Measurements from ENCODE around the gene ZCCHC12. TPM values are rescaled to one million over a fixed set of nuclear protein-coding genes. Genes with fewer than 3 reads are reported as not detected.

ZCCHC12 gene
- total and polyA plus RNA-seq, 10 of the 15 experiments (the other 5 are each of a cell fraction or from before 2014, with no cell fraction given) = 0.04 TPM; not detected in 9

DNA sequence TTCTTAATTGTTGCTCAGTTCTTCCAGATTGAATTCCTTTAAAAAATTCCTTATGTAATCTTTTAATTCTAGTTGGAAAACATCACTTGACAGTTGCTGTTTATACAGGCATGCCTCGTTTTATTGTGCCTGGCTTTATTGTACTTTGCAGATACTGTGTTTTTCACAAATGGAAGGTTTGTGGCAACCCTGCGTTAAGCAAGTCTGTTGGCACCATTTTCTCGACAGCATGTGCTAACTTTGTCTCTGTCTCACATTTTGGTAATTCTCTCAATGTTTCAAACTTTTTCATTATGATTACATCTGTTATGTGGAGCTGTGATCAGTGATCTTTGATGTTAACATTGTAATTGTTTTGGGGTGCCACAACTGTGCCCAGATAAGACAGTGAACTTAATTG lies 33.4 kb downstream of the ZCCHC12 start:
- H2AFZ ChIP-seq (ENCODE audit: control insufficient read depth, low read depth, low read length) = no peak overlapping the region
- RAD21 ChIA-PET (ENCODE audit: unreplicated experiment) = no interaction called here
- in situ Hi-C loops (cut with MboI) (no loop called here), intact Hi-C loops (cut with micrococcal nuclease; ENCODE audit: unreplicated experiment) (no loop called here)
- no peaks in the 10 kb centered on the region for H3K9me3 ChIP-seq (replicated peaks; ENCODE audit: control insufficient read depth, insufficient read depth, low read length)
- no peak overlapping the region for H3K27ac ChIP-seq (ENCODE audit: control insufficient read depth, insufficient read depth)
- H3K27me3 ChIP-seq (replicated peaks in 1 of 2; ENCODE audit: control insufficient read depth in 2 of 2, insufficient read depth in 2 of 2, low read length in 1 of 2) = no peaks in the 10 kb centered on the region; a peak in 2 of 4 replicates
- no peak overlapping the region for H3K9ac ChIP-seq (ENCODE audit: control insufficient read depth, insufficient read depth, low read length)
- ATAC-seq (no peak), FAIRE-seq (no peak), DNase-seq (ENCODE audit: low read depth, low spot score) (no peak)
- H3K4me2 ChIP-seq (ENCODE audit: control insufficient read depth, insufficient read depth) = no peak overlapping the region
- TF ChIP-seq CREM (IDR thresholded peaks at IDR 0.05; ENCODE audit: low read depth) = no peak
- no peak for TF ChIP-seq CBX3 (IDR thresholded peaks at IDR 0.05; ENCODE audit: borderline replicate concordance, low read depth)
- no peak for TF ChIP-seq ZSCAN29 (IDR thresholded peaks at IDR 0.05)
- TF ChIP-seq SPI1 (IDR thresholded peaks at IDR 0.05; ENCODE audit: borderline replicate concordance, insufficient read depth, low read depth, low read length) = no peak
- TF ChIP-seq, protein P1, sequence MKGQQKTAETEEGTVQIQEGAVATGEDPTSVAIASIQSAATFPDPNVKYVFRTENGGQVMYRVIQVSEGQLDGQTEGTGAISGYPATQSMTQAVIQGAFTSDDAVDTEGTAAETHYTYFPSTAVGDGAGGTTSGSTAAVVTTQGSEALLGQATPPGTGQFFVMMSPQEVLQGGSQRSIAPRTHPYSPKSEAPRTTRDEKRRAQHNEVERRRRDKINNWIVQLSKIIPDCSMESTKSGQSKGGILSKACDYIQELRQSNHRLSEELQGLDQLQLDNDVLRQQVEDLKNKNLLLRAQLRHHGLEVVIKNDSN (IDR thresholded peaks at IDR 0.05; ENCODE audit: borderline replicate concordance, extremely low read length, insufficient read depth, low read depth, low read length) = no peak
- no peak for TF ChIP-seq MYC (IDR thresholded peaks at IDR 0.05; ENCODE audit: insufficient read depth, insufficient read length, insufficient replicate concordance, low read length, severe bottlenecking)
- no peak for TF ChIP-seq TCF7 (IDR thresholded peaks at IDR 0.05; ENCODE audit: borderline replicate concordance)
- no peak for TF ChIP-seq ATF7 (IDR thresholded peaks at IDR 0.05; ENCODE audit: low read depth)
- no peak for TF ChIP-seq RUNX3 (IDR thresholded peaks at IDR 0.05; ENCODE audit: low read length)
- no peak for TF ChIP-seq PAX5 (IDR thresholded peaks at IDR 0.05; ENCODE audit: borderline replicate concordance, low read depth, low read length)
- TF ChIP-seq SREBF2 (IDR thresholded peaks at IDR 0.05; ENCODE audit: low read length) = no peak
- no peak for TF ChIP-seq RB1 (IDR thresholded peaks at IDR 0.05; ENCODE audit: borderline replicate concordance)
- TF ChIP-seq ZNF217 (IDR thresholded peaks at IDR 0.05) = no peak
- no peak for TF ChIP-seq JUNB (IDR thresholded peaks at IDR 0.05)
- TF ChIP-seq ZNF622 (IDR thresholded peaks at IDR 0.05) = no peak
- no peak for TF ChIP-seq NFXL1 (IDR thresholded peaks at IDR 0.05; ENCODE audit: borderline replicate concordance)
- TF ChIP-seq, protein P2, sequence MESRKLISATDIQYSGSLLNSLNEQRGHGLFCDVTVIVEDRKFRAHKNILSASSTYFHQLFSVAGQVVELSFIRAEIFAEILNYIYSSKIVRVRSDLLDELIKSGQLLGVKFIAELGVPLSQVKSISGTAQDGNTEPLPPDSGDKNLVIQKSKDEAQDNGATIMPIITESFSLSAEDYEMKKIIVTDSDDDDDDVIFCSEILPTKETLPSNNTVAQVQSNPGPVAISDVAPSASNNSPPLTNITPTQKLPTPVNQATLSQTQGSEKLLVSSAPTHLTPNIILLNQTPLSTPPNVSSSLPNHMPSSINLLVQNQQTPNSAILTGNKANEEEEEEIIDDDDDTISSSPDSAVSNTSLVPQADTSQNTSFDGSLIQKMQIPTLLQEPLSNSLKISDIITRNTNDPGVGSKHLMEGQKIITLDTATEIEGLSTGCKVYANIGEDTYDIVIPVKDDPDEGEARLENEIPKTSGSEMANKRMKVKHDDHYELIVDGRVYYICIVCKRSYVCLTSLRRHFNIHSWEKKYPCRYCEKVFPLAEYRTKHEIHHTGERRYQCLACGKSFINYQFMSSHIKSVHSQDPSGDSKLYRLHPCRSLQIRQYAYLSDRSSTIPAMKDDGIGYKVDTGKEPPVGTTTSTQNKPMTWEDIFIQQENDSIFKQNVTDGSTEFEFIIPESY (IDR thresholded peaks at IDR 0.05) = no peak
- no peaks in the 10 kb centered on the region for H3K4me1 ChIP-seq (ENCODE audit: control insufficient read depth, insufficient read depth, low read length)
- POLR2A ChIA-PET = no interaction called here
- WGBS (ENCODE audit: insufficient coverage, insufficient replicate concordance, low lambda C conversion rate, missing lambda C conversion rate) = 17% methylated on average over 3 of the region's 3 CpGs
- CTCF ChIA-PET = interaction anchor here (1.0 kb wide), 1 partner anchor 209 kb away, joined by 3 read pairs; no protein-coding TSS in a partner anchor
- no peaks in the 10 kb centered on the region for H3K36me3 ChIP-seq (ENCODE audit: control insufficient read depth in 2 of 2, insufficient read depth in 2 of 2, low read length in 1 of 2)
- SMC1A ChIA-PET (ENCODE audit: uncharacterized antibody, unreplicated experiment) = no interaction called here
- no peak overlapping the region for H3K4me3 ChIP-seq
- H4K20me1 ChIP-seq (ENCODE audit: control insufficient read depth, insufficient read depth) = no peaks in the 10 kb centered on the region
- no peaks in the 10 kb centered on the region for H3K79me2 ChIP-seq (ENCODE audit: control insufficient read depth, insufficient read depth, low read length)
- no TSS peak for BruUV-seq (replicated peaks)
